Smooth muscle cell of bladder (primary cell): ENCODE results near the gene PEX5L. TPM values are rescaled to one million over a fixed set of nuclear protein-coding genes. Genes with fewer than 3 reads are reported as not detected.

Experiments used
- total RNA-seq: library from RNA; depleted of rRNA; stranded (reverse); fragments of >200 nt; gene quantifications from 2 replicates; pipeline ENCODE4 v1.2.3, GENCODE V29; 2014

The PEX5L gene
- under 0.01 and 0.28 TPM in 2 replicates for total RNA-seq

DNA sequence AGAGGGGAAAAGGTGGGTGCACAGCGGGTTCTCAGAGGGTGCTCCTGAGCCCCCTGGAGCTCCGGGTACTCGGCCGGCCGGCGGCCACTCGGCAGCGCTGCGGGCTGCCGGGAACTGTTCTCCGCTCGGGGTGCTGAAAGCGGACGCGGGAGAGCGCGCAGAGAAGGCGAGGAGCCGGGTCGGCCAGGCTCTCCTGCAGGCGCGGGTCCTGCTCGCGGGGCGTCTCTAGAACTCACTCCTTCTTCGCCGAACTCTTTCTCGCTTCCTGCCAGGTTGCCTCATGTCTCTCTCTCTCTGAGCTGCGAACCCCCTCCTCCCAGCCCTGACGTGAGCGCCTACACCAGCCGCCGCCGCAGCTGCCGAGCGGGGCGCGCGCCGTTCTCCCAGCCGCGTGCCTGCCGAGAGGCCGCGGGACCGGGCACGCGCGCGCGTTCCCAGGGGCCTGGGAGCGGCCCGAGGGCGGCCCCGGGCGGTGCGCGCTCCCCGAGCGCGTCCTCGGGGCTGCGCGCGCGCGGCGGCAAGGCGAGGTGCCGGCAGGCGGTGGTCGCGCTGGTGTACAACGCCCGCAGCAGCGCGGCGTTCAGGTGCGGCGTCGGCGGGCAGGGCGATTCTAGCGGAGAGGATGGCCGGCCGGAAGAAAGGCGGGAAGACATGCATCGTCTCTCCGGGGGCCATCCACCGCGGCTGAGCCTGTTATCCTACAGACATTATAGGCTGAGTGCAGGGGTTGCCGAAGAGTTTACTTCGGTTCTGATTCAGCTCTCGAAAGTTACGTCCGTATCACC is at the start of gene PEX5L:
TSS of gene PEX5L (minus strand) at position 267 of the 785 bp plus-strand sequence. CDS start 338 bp downstream, outside the sequence.

